DND-41 (cell line): ENCODE measurements around the gene SHPK.

Source experiments
- CTCF ChIP-seq: IDR thresholded peaks from 2 replicates; pipeline ENCODE4 v1.5.1; 2012; ENCODE audit warnings: borderline replicate concordance, low read length, moderate library complexity, mild to moderate bottlenecking; ENCODE audit not compliant: poor library complexity, severe bottlenecking; ENCODE audit errors: extremely low read depth
- EZH2 ChIP-seq: IDR thresholded peaks from 3 replicates; pipeline ENCODE4 v1.6.1; 2012; ENCODE audit warnings: borderline replicate concordance, low read depth, mild to moderate bottlenecking, moderate library complexity, low read length, inconsistent platforms; ENCODE audit not compliant: severe bottlenecking

GRCh38 chr17:3627769-3628167 is 8.3 kb downstream of the SHPK start:
- TF ChIP-seq CTCF, result no peak
- TF ChIP-seq EZH2, result no peak
